Activated CD4-positive, alpha-beta T cell treated with anti-CD3 and anti-CD28 coated beads, Interleukin-2, amount 50 U/mL, for 16 hours (primary cell): ENCODE data around the gene SELP.
A peak's percentile ranks its signal among the peaks of the same experiment; 100 is the strongest.
"Not testable (repeated sequence)": the region's sequence is repeated elsewhere in the genome, so short reads cannot be mapped to it uniquely, and the experiment has no call there.

ENCODE experiments used
- DNase-seq: peaks from one replicate; pipeline ENCODE4 v3.0.0-alpha.2; 2020

Gene SELP

GRCh38 chr1:169630006-169630405, at the start of gene SELP:
Gene SELP (minus strand): TSS chr1:169630124. CDS start chr1:169630074, 50 bp downstream.
- no peak for DNase-seq

GRCh38 chr1:169679692-169680091, 49.8 kb upstream of the SELP start:
- no peak for DNase-seq

- no peak for DNase-seq
Measured at GRCh38 chr1:169676001-169676400, 46.1 kb upstream of the SELP start.

GRCh38 chr1:169670836-169671235, 40.9 kb upstream of the SELP start:
- no peak for DNase-seq

- DNase-seq: not testable (repeated sequence)
Measured at GRCh38 chr1:169670244-169670643, 40.3 kb upstream of the SELP start.

- DNase-seq: peak; percentile 26
Measured at GRCh38 chr1:169667699-169668596, 38.0 kb upstream of the SELP start.

- DNase-seq: peak; percentile 27
Measured at GRCh38 chr1:169667227-169667639, 37.3 kb upstream of the SELP start.

- not testable (repeated sequence) for DNase-seq
Measured at GRCh38 chr1:169662680-169663079, 32.8 kb upstream of the SELP start.

- not testable (repeated sequence) for DNase-seq
Measured at GRCh38 chr1:169661066-169661465, 31.1 kb upstream of the SELP start.

GRCh38 chr1:169658777-169659176, 28.9 kb upstream of the SELP start:
- DNase-seq: not testable (repeated sequence)

- DNase-seq: no peak
Measured at GRCh38 chr1:169653873-169654272, 23.9 kb upstream of the SELP start.

GRCh38 chr1:169651035-169651434, 21.1 kb upstream of the SELP start:
- DNase-seq: no peak

GRCh38 chr1:169650551-169650950, 20.6 kb upstream of the SELP start:
- no peak for DNase-seq

GRCh38 chr1:169648709-169649108, 18.8 kb upstream of the SELP start:
- no peak for DNase-seq

- DNase-seq: no peak
Measured at GRCh38 chr1:169648187-169648586, 18.3 kb upstream of the SELP start.

GRCh38 chr1:169647512-169647911, 17.6 kb upstream of the SELP start:
- no peak for DNase-seq

GRCh38 chr1:169644297-169644696, 14.4 kb upstream of the SELP start:
- no peak for DNase-seq

- no peak for DNase-seq
Measured at GRCh38 chr1:169634877-169635276, 5.0 kb upstream of the SELP start.

- DNase-seq: no peak
Measured at GRCh38 chr1:169634145-169634544, 4.2 kb upstream of the SELP start.

- no peak for DNase-seq
Measured at GRCh38 chr1:169631249-169631648, 1.3 kb upstream of the SELP start.

- no peak for DNase-seq
Measured at GRCh38 chr1:169624912-169625311, 5.0 kb downstream of the SELP start.

- DNase-seq: no peak
Measured at GRCh38 chr1:169624122-169624521, 5.8 kb downstream of the SELP start.

- DNase-seq: no peak
Measured at GRCh38 chr1:169623132-169623926, 6.6 kb downstream of the SELP start.

- no peak for DNase-seq
Measured at GRCh38 chr1:169620565-169620964, 9.4 kb downstream of the SELP start.
